Neural cell (in vitro differentiated cells): Measurements from ENCODE around the gene ETAA1. TPM values are rescaled to one million over a fixed set of nuclear protein-coding genes. Genes with fewer than 3 reads are reported as not detected.

Experiments
- H2AFZ ChIP-seq: fragments of 200-600, 300-800 bp; sonication (generic), shearing (Covaris generic); 2 replicates; pipeline ENCODE4 v1.6.0; 2014; ENCODE audit warnings: low read depth, mild to moderate bottlenecking, antibody characterized with exemption, low read length, moderate library complexity
- H3F3A ChIP-seq: fragments of 200-600 bp; shearing (Covaris generic); 2 replicates; pipeline ENCODE4 v1.6.1; 2016; ENCODE audit warnings: mild to moderate bottlenecking, moderate library complexity, mixed read lengths, antibody characterized with exemption, low read length; ENCODE audit not compliant: insufficient read depth, poor library complexity, severe bottlenecking
- H3K27ac ChIP-seq: fragments of 200-600, 300-800 bp; sonication (generic), shearing (Covaris generic); 2 replicates; pipeline ENCODE4 v1.5.1; 2014; ENCODE audit warnings: mild to moderate bottlenecking, low read length, moderate library complexity
- H3K27me3 ChIP-seq: fragments of 300-800, 200-600 bp; sonication (generic), shearing (Covaris generic); 2 replicates; pipeline ENCODE4 v1.6.0; 2014; ENCODE audit warnings: mild to moderate bottlenecking, low read depth, low read length, moderate library complexity; ENCODE audit not compliant: insufficient read depth
- H3K36me3 ChIP-seq: fragments of 300-800, 200-600 bp; sonication (generic), shearing (Covaris generic); 2 replicates; pipeline ENCODE4 v1.5.1; 2014; ENCODE audit warnings: mild to moderate bottlenecking, antibody characterized with exemption, low read length, moderate library complexity; ENCODE audit not compliant: insufficient read depth
- H3K4me2 ChIP-seq: fragments of 300-800, 200-600 bp; sonication (generic), shearing (Covaris generic); 2 replicates; pipeline ENCODE4 v1.6.0; 2014; ENCODE audit warnings: mild to moderate bottlenecking, low read length
- H3K4me3 ChIP-seq: fragments of 300-800, 200-600 bp; sonication (generic), shearing (Covaris generic); 2 replicates; pipeline ENCODE4 v1.5.1; 2014; ENCODE audit warnings: mild to moderate bottlenecking, low read length, moderate library complexity
- H3K79me2 ChIP-seq: fragments of 200-600 bp; shearing (Covaris generic); replicated peaks from 2 replicates; pipeline ENCODE4 v1.6.0; 2014; ENCODE audit warnings: mild to moderate bottlenecking, low read length, moderate library complexity; ENCODE audit not compliant: insufficient read depth
- H3K9ac ChIP-seq: fragments of 300-800, 200-600 bp; sonication (generic), shearing (Covaris generic); 2 replicates; pipeline ENCODE4 v1.6.1; 2016; ENCODE audit warnings: mild to moderate bottlenecking, low read length, mixed read lengths
- H3K9me2 ChIP-seq: fragments of 200-600 bp; shearing (Covaris generic); 2 replicates; pipeline ENCODE4 v1.6.1; 2016; ENCODE audit warnings: mild to moderate bottlenecking, low read length, mixed read lengths; ENCODE audit not compliant: insufficient read depth
- H3K9me3 ChIP-seq: fragments of 200-600, 300-800 bp; sonication (generic), shearing (Covaris generic); 2 replicates; pipeline ENCODE4 v1.6.1; 2016; ENCODE audit warnings: mild to moderate bottlenecking, mixed run types, low read length, moderate library complexity, mixed read lengths
- H4K20me1 ChIP-seq: fragments of 200-600 bp; shearing (Covaris generic); 2 replicates; pipeline ENCODE4 v1.6.1; 2016; ENCODE audit warnings: mild to moderate bottlenecking, mixed run types; ENCODE audit not compliant: insufficient read depth
- EP300 ChIP-seq: fragments of 450-650 bp; conservative IDR thresholded peaks from 2 replicates; pipeline ENCODE4 v1.6.1; 2014; ENCODE audit warnings: antibody characterized with exemption, mild to moderate bottlenecking, moderate library complexity; ENCODE audit not compliant: poor library complexity, severe bottlenecking
- EZH2 ChIP-seq: fragments of 200-600, 300-800 bp; shearing (Covaris generic), sonication (generic); IDR thresholded peaks from 2 replicates; pipeline ENCODE4 v1.6.1; 2014; ENCODE audit warnings: antibody characterized with exemption, low read length, borderline replicate concordance, mild to moderate bottlenecking; ENCODE audit not compliant: insufficient read depth, poor library complexity, severe bottlenecking
- POLR2AphosphoS5 ChIP-seq: IDR thresholded peaks from 2 replicates; pipeline ENCODE4 v1.6.1; 2012
- SMC3 ChIP-seq: fragments of 450-650 bp; conservative IDR thresholded peaks from 2 replicates; pipeline ENCODE4 v1.6.1; 2014; ENCODE audit warnings: antibody characterized with exemption, mild to moderate bottlenecking, moderate library complexity; ENCODE audit not compliant: poor library complexity
- TAF1 ChIP-seq: IDR thresholded peaks from 2 replicates; pipeline ENCODE4 v1.6.1; 2012; ENCODE audit warnings: low read depth
- polyA plus RNA-seq: library from polyadenylated mRNA; depleted of rRNA; stranded (reverse); fragments of >200 nt; gene quantifications from 2 replicates; pipeline ENCODE4 v1.2.3, GENCODE V29; 2014
- TF ChIP-seq, protein P1 (sequence below): fragments of 450-650 bp; IDR thresholded peaks from 2 replicates; pipeline ENCODE4 v1.5.1; 2014; ENCODE audit warnings: antibody characterized with exemption, mild to moderate bottlenecking, moderate library complexity; ENCODE audit not compliant: poor library complexity, severe bottlenecking
- TF ChIP-seq, protein P2 (sequence below): IDR thresholded peaks from 2 replicates; pipeline ENCODE4 v1.6.1; 2012; ENCODE audit warnings: borderline replicate concordance

The ETAA1 gene
- polyA plus RNA-seq, 1 donor from 2014 or later = 24.9 TPM

DNA sequence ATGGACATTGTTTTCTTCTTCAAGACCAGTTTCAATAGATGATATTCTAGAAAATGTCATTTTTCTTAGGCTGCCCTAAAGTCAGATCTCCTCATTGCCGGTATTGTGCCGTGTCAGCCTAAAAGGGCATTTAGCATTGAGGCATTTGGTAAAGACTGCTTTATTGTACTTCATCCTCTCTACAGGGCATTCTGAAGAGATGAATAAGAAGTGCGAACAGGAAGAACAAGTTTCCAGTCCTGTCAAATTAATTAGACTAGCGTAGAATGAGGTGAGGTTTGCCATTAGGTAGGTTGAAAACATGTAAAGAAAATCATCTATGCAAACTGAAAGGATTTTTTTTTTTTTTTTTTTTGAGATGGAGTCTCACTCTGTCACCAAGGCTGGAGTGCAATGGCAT, 60.6 kb downstream of the ETAA1 start:
- no peak overlapping the region for H3K9ac ChIP-seq
- H3K4me2 ChIP-seq = no peak overlapping the region
- no peak overlapping the region for H3K4me3 ChIP-seq
- H3K79me2 ChIP-seq = no peaks in the 10 kb centered on the region
- H3K9me3 ChIP-seq = no peaks in the 10 kb centered on the region
- no peaks in the 10 kb centered on the region for H3K27me3 ChIP-seq
- no peaks in the 10 kb centered on the region for H3K9me2 ChIP-seq
- H2AFZ ChIP-seq = no peak overlapping the region
- no peaks in the 10 kb centered on the region for H3K36me3 ChIP-seq
- H3K27ac ChIP-seq = no peak overlapping the region
- H3F3A ChIP-seq = no peaks in the 10 kb centered on the region
- H4K20me1 ChIP-seq = no peaks in the 10 kb centered on the region
- TF ChIP-seq, protein P1, sequence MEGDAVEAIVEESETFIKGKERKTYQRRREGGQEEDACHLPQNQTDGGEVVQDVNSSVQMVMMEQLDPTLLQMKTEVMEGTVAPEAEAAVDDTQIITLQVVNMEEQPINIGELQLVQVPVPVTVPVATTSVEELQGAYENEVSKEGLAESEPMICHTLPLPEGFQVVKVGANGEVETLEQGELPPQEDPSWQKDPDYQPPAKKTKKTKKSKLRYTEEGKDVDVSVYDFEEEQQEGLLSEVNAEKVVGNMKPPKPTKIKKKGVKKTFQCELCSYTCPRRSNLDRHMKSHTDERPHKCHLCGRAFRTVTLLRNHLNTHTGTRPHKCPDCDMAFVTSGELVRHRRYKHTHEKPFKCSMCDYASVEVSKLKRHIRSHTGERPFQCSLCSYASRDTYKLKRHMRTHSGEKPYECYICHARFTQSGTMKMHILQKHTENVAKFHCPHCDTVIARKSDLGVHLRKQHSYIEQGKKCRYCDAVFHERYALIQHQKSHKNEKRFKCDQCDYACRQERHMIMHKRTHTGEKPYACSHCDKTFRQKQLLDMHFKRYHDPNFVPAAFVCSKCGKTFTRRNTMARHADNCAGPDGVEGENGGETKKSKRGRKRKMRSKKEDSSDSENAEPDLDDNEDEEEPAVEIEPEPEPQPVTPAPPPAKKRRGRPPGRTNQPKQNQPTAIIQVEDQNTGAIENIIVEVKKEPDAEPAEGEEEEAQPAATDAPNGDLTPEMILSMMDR = no peak
- TF ChIP-seq, protein P2, sequence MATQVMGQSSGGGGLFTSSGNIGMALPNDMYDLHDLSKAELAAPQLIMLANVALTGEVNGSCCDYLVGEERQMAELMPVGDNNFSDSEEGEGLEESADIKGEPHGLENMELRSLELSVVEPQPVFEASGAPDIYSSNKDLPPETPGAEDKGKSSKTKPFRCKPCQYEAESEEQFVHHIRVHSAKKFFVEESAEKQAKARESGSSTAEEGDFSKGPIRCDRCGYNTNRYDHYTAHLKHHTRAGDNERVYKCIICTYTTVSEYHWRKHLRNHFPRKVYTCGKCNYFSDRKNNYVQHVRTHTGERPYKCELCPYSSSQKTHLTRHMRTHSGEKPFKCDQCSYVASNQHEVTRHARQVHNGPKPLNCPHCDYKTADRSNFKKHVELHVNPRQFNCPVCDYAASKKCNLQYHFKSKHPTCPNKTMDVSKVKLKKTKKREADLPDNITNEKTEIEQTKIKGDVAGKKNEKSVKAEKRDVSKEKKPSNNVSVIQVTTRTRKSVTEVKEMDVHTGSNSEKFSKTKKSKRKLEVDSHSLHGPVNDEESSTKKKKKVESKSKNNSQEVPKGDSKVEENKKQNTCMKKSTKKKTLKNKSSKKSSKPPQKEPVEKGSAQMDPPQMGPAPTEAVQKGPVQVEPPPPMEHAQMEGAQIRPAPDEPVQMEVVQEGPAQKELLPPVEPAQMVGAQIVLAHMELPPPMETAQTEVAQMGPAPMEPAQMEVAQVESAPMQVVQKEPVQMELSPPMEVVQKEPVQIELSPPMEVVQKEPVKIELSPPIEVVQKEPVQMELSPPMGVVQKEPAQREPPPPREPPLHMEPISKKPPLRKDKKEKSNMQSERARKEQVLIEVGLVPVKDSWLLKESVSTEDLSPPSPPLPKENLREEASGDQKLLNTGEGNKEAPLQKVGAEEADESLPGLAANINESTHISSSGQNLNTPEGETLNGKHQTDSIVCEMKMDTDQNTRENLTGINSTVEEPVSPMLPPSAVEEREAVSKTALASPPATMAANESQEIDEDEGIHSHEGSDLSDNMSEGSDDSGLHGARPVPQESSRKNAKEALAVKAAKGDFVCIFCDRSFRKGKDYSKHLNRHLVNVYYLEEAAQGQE = no peak
- TF ChIP-seq EZH2 = no peak

DNA sequence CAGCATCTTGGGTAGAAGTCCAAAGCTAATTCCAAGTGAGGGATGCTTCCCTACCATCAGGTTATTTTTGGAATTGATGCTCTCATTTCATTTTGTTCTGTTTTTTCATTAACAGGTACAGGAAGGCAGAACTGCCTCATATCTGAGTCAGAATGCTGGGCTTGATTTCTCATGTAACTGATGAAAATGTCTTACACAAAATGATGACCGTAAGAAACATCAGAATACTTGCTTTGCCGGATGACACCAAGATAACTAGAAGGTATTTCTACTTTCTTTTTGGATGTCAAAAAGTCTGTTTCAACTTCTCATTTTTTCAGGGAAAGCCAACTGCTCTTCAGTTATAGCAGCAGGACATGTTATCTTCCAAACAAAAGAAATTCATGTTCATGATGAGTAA, 62.6 kb downstream of the ETAA1 start:
- H3K9me3 ChIP-seq = no peaks in the 10 kb centered on the region
- TF ChIP-seq, protein P1 = no peak
- TF ChIP-seq TAF1 (no peak), SMC3 (no peak), POLR2AphosphoS5 (no peak), EP300 (no peak)
- H3K27me3 ChIP-seq = no peaks in the 10 kb centered on the region
- no peaks in the 10 kb centered on the region for H4K20me1 ChIP-seq
- no peaks in the 10 kb centered on the region for H3K36me3 ChIP-seq
- no peak overlapping the region for H3K4me2 ChIP-seq
- H3K27ac ChIP-seq = no peak overlapping the region
- H3K9me2 ChIP-seq = no peaks in the 10 kb centered on the region
- no peak overlapping the region for H3K9ac ChIP-seq
- no peaks in the 10 kb centered on the region for H3K79me2 ChIP-seq
- no peaks in the 10 kb centered on the region for H3F3A ChIP-seq
- H3K4me3 ChIP-seq = no peak overlapping the region
- no peak overlapping the region for H2AFZ ChIP-seq
